Measurements from ENCODE around the gene ALOXE3. TPM values are rescaled to one million over a fixed set of nuclear protein-coding genes. Genes with fewer than 3 reads are reported as not detected.
A peak's percentile ranks its signal among the peaks of the same experiment; 100 is the strongest.

Gene ALOXE3
- total and polyA plus RNA-seq, 2 of the 8 experiments (the other 6 are each of a cell fraction or from before 2014, with no cell fraction given) = 0.26 TPM; not detected in 1

GRCh38 chr17:8162997-8163977 is 45.0 kb upstream of the ALOXE3 start (continued):
- TF ChIP-seq NANOG (IDR thresholded peaks at IDR 0.05; ENCODE audit: insufficient read depth, low read depth, low read length, poor library complexity, severe bottlenecking) (no peak), CREB1 (IDR thresholded peaks at IDR 0.05) (peak; percentile 15; the same call in 1 of the 2 replicates), KDM5A (IDR thresholded peaks at IDR 0.05; ENCODE audit: low read length) (no peak), ASH2L (IDR thresholded peaks at IDR 0.05; ENCODE audit: low read length) (peak; percentile 33), SP1 (IDR thresholded peaks at IDR 0.05; ENCODE audit: low read depth, low read length) (peak; percentile 37; the same call in 1 of the 2 replicates), POLR2A (IDR thresholded peaks at IDR 0.05; ENCODE audit: control extremely low read depth in 1 of 2, low read depth in 2 of 2, low read length in 2 of 2) (peak; percentile 48 to 59), SP4 (IDR thresholded peaks at IDR 0.05; ENCODE audit: low read length) (no peak)
- TF ChIP-seq, protein P1, sequence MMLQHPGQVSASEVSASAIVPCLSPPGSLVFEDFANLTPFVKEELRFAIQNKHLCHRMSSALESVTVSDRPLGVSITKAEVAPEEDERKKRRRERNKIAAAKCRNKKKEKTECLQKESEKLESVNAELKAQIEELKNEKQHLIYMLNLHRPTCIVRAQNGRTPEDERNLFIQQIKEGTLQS (IDR thresholded peaks at IDR 0.05; ENCODE audit: insufficient read depth, low read depth, low read length) = no peak

Measured in H1 (cell line).